NCI-H524 (cell line): ENCODE measurements around the gene COL4A3.

ENCODE experiments used
- DNase-seq, 2 experiments: peaks; one replicate each; lab custom pipeline; 2025; lab: John Stamatoyannopoulos, UW

COL4A3 gene

DNA sequence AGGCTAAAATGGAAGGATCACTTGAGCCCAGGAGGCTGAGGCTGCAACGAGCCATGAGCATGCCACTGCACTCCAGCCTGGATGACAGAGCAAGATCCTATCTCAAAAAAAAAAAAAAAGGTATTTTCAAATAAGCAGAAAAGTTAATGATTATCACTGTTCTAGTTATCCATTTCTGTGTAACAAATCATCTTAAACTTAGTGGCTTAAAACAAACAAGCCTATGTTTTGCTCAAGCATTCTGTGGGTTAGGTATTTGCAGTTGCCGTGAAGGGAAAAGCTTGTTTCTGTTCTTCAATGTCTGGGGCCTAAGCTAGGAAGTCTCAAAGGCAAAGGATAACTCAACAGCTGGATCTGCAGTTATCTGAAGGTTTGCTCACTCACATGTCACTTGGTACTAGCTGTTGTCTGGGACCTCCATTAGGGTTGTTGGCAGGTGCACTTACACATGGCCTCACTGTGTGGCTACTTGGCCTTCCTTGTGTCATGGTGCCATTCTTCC, 174.7 kb downstream of the COL4A3 start:
- DNase-seq: no peak

GRCh38 chr2:227340106-227340505, 175.7 kb downstream of the COL4A3 start:
- no peak for DNase-seq

DNA sequence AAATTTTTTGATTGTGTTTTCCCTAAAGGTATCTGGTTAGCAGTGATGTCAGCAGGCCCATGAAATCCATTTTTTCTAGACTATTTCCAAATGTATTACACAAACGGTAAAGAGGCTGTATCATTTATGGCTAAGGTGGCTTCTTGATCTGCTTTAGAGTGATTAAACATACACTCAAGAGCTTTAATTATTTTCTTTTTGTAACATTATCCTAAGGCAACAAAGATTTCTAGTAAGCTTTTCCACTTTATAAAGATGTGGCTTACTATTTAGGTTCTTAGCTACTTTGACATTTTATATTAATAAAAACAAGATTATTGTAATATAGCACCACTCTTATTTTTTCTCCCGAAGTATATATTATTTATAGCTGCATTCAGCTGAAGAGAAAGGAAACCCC, 177.1 kb downstream of the COL4A3 start:
- no peak for DNase-seq

GRCh38 chr2:227344231-227344630, 179.8 kb downstream of the COL4A3 start:
- no peak for DNase-seq

DNA sequence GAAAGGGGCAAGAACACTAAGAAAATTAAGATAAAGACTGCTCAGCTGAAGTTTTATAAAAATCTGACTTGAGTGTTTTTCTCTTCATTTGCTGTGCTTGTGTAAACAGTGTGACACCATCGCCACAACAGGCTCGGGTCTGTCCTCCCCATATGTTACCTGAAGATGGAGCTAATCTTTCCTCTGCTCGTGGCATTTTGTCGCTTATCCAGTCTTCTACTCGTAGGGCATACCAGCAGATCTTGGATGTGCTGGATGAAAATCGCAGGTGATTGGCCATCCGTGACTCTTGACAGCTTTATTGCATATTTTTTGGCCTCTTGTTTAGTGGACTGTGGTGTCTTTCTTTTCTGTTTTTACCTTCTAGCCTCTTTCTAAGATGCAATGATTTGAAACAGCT, 182.7 kb downstream of the COL4A3 start:
- DNase-seq: no peak

DNA sequence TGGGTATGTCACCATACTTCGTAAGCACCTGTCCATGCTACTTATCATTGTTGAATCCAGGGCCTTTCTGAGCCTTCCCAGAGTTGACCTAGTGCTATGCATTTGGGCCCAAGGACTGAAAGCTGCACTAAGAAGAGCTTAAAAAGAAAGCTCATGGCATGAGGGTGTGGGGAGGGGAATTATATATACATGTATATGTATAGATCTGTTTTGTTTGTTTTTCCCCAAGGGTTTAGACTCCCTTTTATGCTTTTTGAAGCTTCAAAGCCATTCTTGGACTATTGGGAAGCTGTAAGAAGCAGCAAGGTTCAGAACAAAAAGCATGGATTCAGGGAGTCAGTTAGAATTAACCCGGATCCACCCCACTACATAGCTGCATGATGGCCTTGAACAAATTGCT, 183.9 kb downstream of the COL4A3 start:
- DNase-seq: no peak

DNA sequence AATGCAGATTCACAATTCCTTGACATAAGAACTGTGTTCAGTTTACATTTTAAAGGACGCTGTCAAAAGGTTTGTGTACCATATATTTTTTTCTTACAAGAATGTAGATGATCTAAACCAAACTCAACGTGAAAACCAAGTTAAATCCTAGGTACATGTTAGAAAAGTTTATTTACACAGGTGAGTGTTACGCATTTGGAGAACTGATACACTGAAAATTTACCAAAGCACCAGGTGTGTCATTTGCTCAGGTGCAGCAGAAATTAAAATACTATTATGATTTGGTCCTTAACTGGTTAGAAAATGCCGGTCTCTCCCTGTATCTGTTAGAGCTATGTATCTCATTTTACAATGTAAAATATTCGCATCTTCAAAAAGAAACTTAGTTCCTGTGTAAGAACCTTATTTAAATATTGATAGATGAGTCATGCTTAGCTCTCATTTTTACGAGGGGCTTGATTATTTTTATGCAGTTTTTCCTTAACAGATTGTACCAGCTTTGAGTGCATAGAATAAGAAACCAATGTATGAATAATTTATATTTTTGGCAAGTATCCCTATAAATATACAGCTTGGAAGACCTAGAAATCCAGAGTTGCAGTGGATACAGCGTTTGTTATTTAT, 185.7 kb downstream of the COL4A3 start:
- no peak for DNase-seq

DNA sequence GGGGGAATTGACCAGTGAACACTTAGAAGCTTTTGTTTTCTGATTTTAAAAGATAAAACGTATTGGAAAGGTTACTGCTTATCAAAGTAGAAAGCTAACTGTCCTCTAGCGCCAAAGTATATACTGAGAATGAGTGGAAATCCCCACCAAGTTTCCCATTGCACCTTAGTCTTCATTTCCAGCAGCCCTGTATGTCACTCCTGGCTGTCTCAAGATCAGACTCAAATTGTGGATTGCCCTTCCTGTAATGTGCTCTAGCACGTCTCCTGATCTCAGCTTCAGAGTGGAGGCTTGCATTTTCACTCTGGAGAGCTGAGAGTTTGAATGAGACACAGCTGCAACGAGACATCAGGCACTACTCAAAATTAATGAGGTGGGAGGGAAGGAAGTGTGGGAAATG, 187.2 kb downstream of the COL4A3 start:
- DNase-seq: no peak

DNA sequence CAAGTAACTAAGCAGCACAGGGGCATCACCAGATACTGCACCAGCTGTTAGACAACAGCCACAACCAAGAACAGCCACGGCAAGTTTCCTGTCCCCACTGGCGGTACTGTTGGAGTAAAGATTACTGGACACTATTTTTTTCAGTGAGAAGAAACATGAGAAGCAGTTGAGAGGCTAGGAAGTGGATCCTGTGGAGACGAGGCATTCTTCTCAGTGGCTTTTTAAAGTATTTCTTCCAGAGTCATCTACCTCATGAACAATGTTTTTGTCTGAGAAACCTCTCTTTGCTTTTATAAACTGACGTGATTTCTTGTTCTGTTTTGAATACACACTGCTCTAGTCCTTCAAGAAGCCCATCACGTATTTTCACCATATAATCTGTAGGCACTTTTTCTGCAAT, 195.9 kb downstream of the COL4A3 start:
- DNase-seq: no peak

DNA sequence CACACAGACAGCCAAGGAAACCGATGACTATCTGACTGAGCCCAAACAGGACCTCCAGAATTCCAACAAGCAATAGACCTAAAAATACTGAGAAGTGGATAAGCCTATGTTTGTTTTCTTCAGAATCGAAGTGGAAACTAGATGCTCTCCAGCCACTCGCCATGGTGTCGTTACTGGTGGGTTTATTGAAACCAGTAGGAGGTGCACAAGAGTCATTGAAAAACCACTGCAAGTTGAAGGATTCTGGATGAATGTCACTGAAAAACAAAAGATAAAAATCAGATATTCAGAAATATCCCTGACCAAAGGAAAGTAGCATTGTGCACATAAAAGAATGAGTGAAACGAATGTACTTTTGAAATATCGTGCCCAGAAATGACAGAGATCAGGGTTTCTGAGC, 199.3 kb downstream of the COL4A3 start:
- no peak for DNase-seq
